SK-N-SH (cell line): ENCODE results near the gene INHBA. TPM values are rescaled to one million over a fixed set of nuclear protein-coding genes. Genes with fewer than 3 reads are reported as not detected.

ENCODE experiments used
- CTCF ChIA-PET: fragments of 300-600, 350-600 bp; formaldehyde crosslinking; extraction: SDS; loops from one replicate; lab custom pipeline; 2021; lab: Yijun Ruan, JAX
- POLR2A ChIA-PET: fragments of 350-600 bp; sonication (Branson Sonifier 250); formaldehyde crosslinking; extraction: SDS; loops from one replicate; lab custom pipeline; 2020; ENCODE audit warnings: antibody characterized with exemption, inconsistent platforms; lab: Yijun Ruan, JAX
- DNase-seq: peaks from one replicate; pipeline ENCODE4 v3.0.0; 2012
- H2AFZ ChIP-seq: fragments of 200-600 bp; sonication (generic); 2 replicates; pipeline ENCODE4 v1.8.1; 2016; ENCODE audit warnings: antibody characterized with exemption, mild to moderate bottlenecking, low read depth
- H3F3A ChIP-seq: fragments of 200-600 bp; sonication (generic); replicated peaks from 2 replicates; pipeline ENCODE3; 2016; ENCODE audit warnings: antibody characterized with exemption, mild to moderate bottlenecking; ENCODE audit not compliant: insufficient read depth
- H3K27ac ChIP-seq, 2 experiments: fragments of 200-500 bp in 1 of 2; fragments of 200-600 bp in 1 of 2; sonication (Bioruptor generic) in 1 of 2; sonication (generic), shearing (Covaris generic) in 1 of 2; 2 replicates each; pipeline versions ENCODE4 v1.5.1 to v1.6.1; 2014 to 2016; ENCODE audit warnings: low read depth in 2 of 2, inconsistent platforms in 1 of 2, low read length in 1 of 2, mild to moderate bottlenecking in 1 of 2, mixed read lengths in 1 of 2
- H3K27me3 ChIP-seq: fragments of 200-600 bp; sonication (generic), shearing (Covaris generic); 2 replicates; pipeline ENCODE4 v1.6.1; 2016; ENCODE audit warnings: mixed run types; ENCODE audit not compliant: insufficient read depth
- H3K36me3 ChIP-seq, 2 experiments: fragments of 200-500 bp in 1 of 2; fragments of 200-600 bp in 1 of 2; sonication (Bioruptor generic) in 1 of 2; sonication (generic) in 1 of 2; replicated peaks in 1 of 2; 2 replicates each; pipeline versions ENCODE3 to v1.5.1; 2014 to 2016; ENCODE audit warnings: low read length in 1 of 2, mild to moderate bottlenecking in 1 of 2; ENCODE audit not compliant: insufficient read depth in 2 of 2, control insufficient read depth in 1 of 2
- H3K4me1 ChIP-seq, 2 experiments: fragments of 200-500 bp in 1 of 2; fragments of 200-600 bp in 1 of 2; sonication (Bioruptor generic) in 1 of 2; sonication (generic), shearing (Covaris generic) in 1 of 2; 2 replicates each; pipeline versions ENCODE4 v1.5.1 to v1.6.1; 2014 to 2016; ENCODE audit warnings: low read depth in 1 of 2, low read length in 1 of 2, mixed run types in 1 of 2; ENCODE audit not compliant: insufficient read depth in 2 of 2, control insufficient read depth in 1 of 2
- H3K4me2 ChIP-seq: fragments of 200-600 bp; sonication (generic), shearing (Covaris generic); 2 replicates; pipeline ENCODE4 v1.6.1; 2017; ENCODE audit warnings: mixed run types
- H3K4me3 ChIP-seq, 2 experiments: fragments of 200-500 bp in 1 of 2; fragments of 200-600 bp in 1 of 2; sonication (Bioruptor generic) in 1 of 2; sonication (generic), shearing (Covaris generic) in 1 of 2; 2 replicates each; pipeline versions ENCODE4 v1.5.1 to v1.8.1; 2014 to 2016; ENCODE audit warnings: low read depth in 2 of 2, inconsistent platforms in 1 of 2, low read length in 1 of 2, mild to moderate bottlenecking in 1 of 2, mixed read lengths in 1 of 2, moderate library complexity in 1 of 2
- H3K79me2 ChIP-seq: fragments of 200-600 bp; sonication (generic); 2 replicates; pipeline ENCODE4 v1.8.1; 2017; ENCODE audit warnings: mild to moderate bottlenecking; ENCODE audit not compliant: insufficient read depth
- H3K9ac ChIP-seq: fragments of 200-600 bp; sonication (generic); 2 replicates; pipeline ENCODE4 v1.6.1; 2017; ENCODE audit warnings: mixed run types
- H3K9me2 ChIP-seq: fragments of 200-600 bp; sonication (generic); 2 replicates; pipeline ENCODE4 v1.6.1; 2017; ENCODE audit warnings: mixed run types
- H3K9me3 ChIP-seq: fragments of 200-600 bp; sonication (generic); 2 replicates; pipeline ENCODE4 v1.6.1; 2017; ENCODE audit warnings: mixed run types, mild to moderate bottlenecking, moderate library complexity
- H4K20me1 ChIP-seq: fragments of 200-600 bp; sonication (generic); 2 replicates; pipeline ENCODE4 v1.6.1; 2017; ENCODE audit warnings: mild to moderate bottlenecking, mixed run types; ENCODE audit not compliant: insufficient read depth
- CTCF ChIP-seq: fragments of 200-600 bp; sonication (generic); IDR thresholded peaks from 2 replicates; pipeline ENCODE4 v1.6.1; 2017; ENCODE audit warnings: antibody characterized with exemption, mild to moderate bottlenecking, moderate library complexity
- ELF1 ChIP-seq: IDR thresholded peaks from 2 replicates; pipeline ENCODE4 v1.4.0; 2012
- EP300 ChIP-seq, 2 experiments: IDR thresholded peaks; 2 replicates each; pipeline versions ENCODE4 v1.4.0 to v1.6.1; 2012; ENCODE audit warnings: borderline replicate concordance in 1 of 2, low read depth in 1 of 2, low read length in 1 of 2
- EZH2phosphoT487 ChIP-seq: fragments of 200-600 bp; sonication (generic); IDR thresholded peaks from 2 replicates; pipeline ENCODE4 v1.6.1; 2017; ENCODE audit warnings: low read depth, mixed run types, mild to moderate bottlenecking, antibody characterized with exemption, moderate library complexity, borderline replicate concordance
- FOSL2 ChIP-seq: IDR thresholded peaks from 2 replicates; pipeline ENCODE4 v1.4.0; 2012; ENCODE audit warnings: low read depth, mild to moderate bottlenecking, moderate library complexity, borderline replicate concordance
- FOXM1 ChIP-seq: IDR thresholded peaks from 2 replicates; pipeline ENCODE4 v1.4.0; 2012; ENCODE audit warnings: low read depth, mild to moderate bottlenecking
- JUND ChIP-seq: IDR thresholded peaks from 2 replicates; pipeline ENCODE4 v1.4.0; 2012
- MAX ChIP-seq: IDR thresholded peaks from 2 replicates; pipeline ENCODE4 v1.4.0; 2012; ENCODE audit warnings: low read depth
- MEF2A ChIP-seq: IDR thresholded peaks from 2 replicates; pipeline ENCODE4 v1.4.0; 2012; ENCODE audit warnings: low read depth, borderline replicate concordance
- MXI1 ChIP-seq: IDR thresholded peaks from 2 replicates; pipeline ENCODE4 v1.6.1; 2012; ENCODE audit warnings: mild to moderate bottlenecking, low read depth, low read length, improper control_type of control experiment
- NFIC ChIP-seq: IDR thresholded peaks from 2 replicates; pipeline ENCODE4 v1.4.0; 2012; ENCODE audit warnings: borderline replicate concordance
- NRF1 ChIP-seq: IDR thresholded peaks from 2 replicates; pipeline ENCODE4 v1.6.1; 2012; ENCODE audit warnings: low read depth, mild to moderate bottlenecking, low read length
- PBX3 ChIP-seq: IDR thresholded peaks from 2 replicates; pipeline ENCODE4; 2012
- POLR2AphosphoS5 ChIP-seq: IDR thresholded peaks from 2 replicates; pipeline ENCODE4 v1.6.1; 2012; ENCODE audit warnings: low read depth, low read length
- RAD21 ChIP-seq: IDR thresholded peaks from 2 replicates; pipeline ENCODE4 v1.6.1; 2012; ENCODE audit warnings: mild to moderate bottlenecking, low read length
- RCOR1 ChIP-seq: fragments of 150-350 bp; IDR thresholded peaks from 2 replicates; pipeline ENCODE4 v1.6.1; 2017; ENCODE audit warnings: antibody characterized with exemption, low read length
- REST ChIP-seq: IDR thresholded peaks from 2 replicates; pipeline ENCODE4 v1.6.1; 2012; ENCODE audit warnings: mild to moderate bottlenecking, low read depth, low read length, moderate library complexity
- RXRA ChIP-seq: IDR thresholded peaks from 2 replicates; pipeline ENCODE4 v1.4.0; 2012; ENCODE audit warnings: low read depth, mild to moderate bottlenecking, borderline replicate concordance
- SMC3 ChIP-seq: IDR thresholded peaks from 2 replicates; pipeline ENCODE4 v1.6.1; 2012; ENCODE audit warnings: low read depth, low read length, improper control_type of control experiment
- TAF1 ChIP-seq: IDR thresholded peaks from 2 replicates; pipeline ENCODE4 v1.6.1; 2012; ENCODE audit warnings: low read depth, mild to moderate bottlenecking, low read length, moderate library complexity, borderline replicate concordance
- TCF12 ChIP-seq: IDR thresholded peaks from 2 replicates; pipeline ENCODE4 v1.4.0; 2012
- TEAD4 ChIP-seq: IDR thresholded peaks from 2 replicates; pipeline ENCODE4 v1.4.0; 2012; ENCODE audit warnings: mild to moderate bottlenecking, borderline replicate concordance; ENCODE audit not compliant: insufficient read depth
- USF1 ChIP-seq: IDR thresholded peaks from 2 replicates; pipeline ENCODE4 v1.4.0; 2012; ENCODE audit warnings: low read depth, borderline replicate concordance
- YY1 ChIP-seq: IDR thresholded peaks from 2 replicates; pipeline ENCODE4 v1.4.0; 2012; ENCODE audit warnings: low read depth, mild to moderate bottlenecking
- ZBTB33 ChIP-seq: IDR thresholded peaks from 2 replicates; pipeline ENCODE4 v1.4.0; 2012; ENCODE audit warnings: low read depth, borderline replicate concordance
- WGBS: methylation state at CpG from one replicate; pipeline ENCODE4 v1.1.6; 2017; ENCODE audit warnings: low lambda C conversion rate; 5-methylcytosine and 5-hydroxymethylcytosine counted together
- polyA plus RNA-seq, 3 experiments: library from polyadenylated mRNA; depleted of rRNA; stranded (reverse); fragments of >200 nt; gene quantifications; 2 replicates each; pipeline ENCODE4 v1.2.3, GENCODE V29; 2012

Gene INHBA
- polyA plus RNA-seq, 1 of the 3 experiments (the other 2 are of a cell fraction) = 81.0 TPM

GRCh38 chr7:41720886-41721285, 18.0 kb upstream of the INHBA start:
- Histone ChIP-seq H3K4me2 (no peak overlapping the region), H3K9me2 (no peaks in the 10 kb centered on the region), H3K36me3 (no peaks in the 10 kb centered on the region), H3K27me3 (no peaks in the 10 kb centered on the region), H3K4me1 (no peaks in the 10 kb centered on the region; a peak in 1 of 4 replicates), H3K9ac (no peak overlapping the region), H3K79me2 (no peaks in the 10 kb centered on the region), H3F3A (no peaks in the 10 kb centered on the region), H2AFZ (no peak overlapping the region), H3K27ac (no peak overlapping the region), H3K4me3 (no peak overlapping the region), H3K9me3 (no peaks in the 10 kb centered on the region), H4K20me1 (no peaks in the 10 kb centered on the region)
- WGBS = 45% methylated on average over 1 of the region's 1 CpG
- DNase-seq = no peak
- CTCF ChIA-PET = interaction anchor here (1.0 to 1.8 kb wide), 2 partner anchors 9 to 1488 kb away, joined by 3 to 6 read pairs; no protein-coding TSS in a partner anchor
- POLR2A ChIA-PET = no interaction called here
- TF ChIP-seq FOSL2 (no peak), YY1 (no peak), EZH2phosphoT487 (no peak), MAX (no peak), SMC3 (no peak), CTCF (no peak), EP300 (IDR thresholded peaks at IDR 0.05; ENCODE audit: borderline replicate concordance in 1 of 2, low read depth in 1 of 2, low read length in 1 of 2) (peak in 1 of 2 experiments; percentile 23; a peak in 1 of 4 replicates), TCF12 (peak; percentile 61), FOXM1 (no peak), MEF2A (no peak), ELF1 (0 out of 2 replicates have a peak, but pooled peaks have one; percentile 14), ZBTB33 (no peak), REST (no peak), RXRA (no peak), POLR2AphosphoS5 (no peak), RCOR1 (no peak), TEAD4 (no peak), NFIC (peak; percentile 21; the same call in 1 of the 2 replicates), NRF1 (no peak), USF1 (no peak), JUND (0 out of 2 replicates have a peak, but pooled peaks have one; percentile 12), MXI1 (no peak), PBX3 (peak; percentile 39; the same call in 1 of the 2 replicates), TAF1 (no peak), RAD21 (no peak)
